ENCODE data around the gene GSTT2. TPM values are rescaled to one million over a fixed set of nuclear protein-coding genes. Genes with fewer than 3 reads are reported as not detected.
A peak's percentile ranks its signal among the peaks of the same experiment; 100 is the strongest.

The GSTT2 gene
- total RNA-seq, 1 experiment from 2014 or later, result not detected

DNA sequence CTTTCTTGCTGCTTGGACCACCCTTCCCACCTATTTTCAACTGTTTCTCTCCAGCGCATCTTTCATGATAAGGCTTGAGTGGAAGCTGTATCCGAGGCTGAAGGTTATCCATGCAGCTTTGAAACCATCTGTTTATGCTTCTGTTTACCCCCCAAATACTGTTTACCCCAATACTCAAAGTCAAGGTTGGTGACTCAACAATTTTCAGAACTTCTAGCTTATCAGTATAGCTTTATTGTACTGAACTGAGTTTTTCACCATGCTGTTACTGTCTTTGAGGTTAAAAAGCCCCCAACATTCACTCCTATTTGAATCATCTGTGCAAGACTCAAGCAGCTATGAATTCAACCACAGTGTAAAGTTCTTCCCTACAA, 30.1 kb downstream of the GSTT2 start:
- DNase-seq, result no peak
- no peaks in the 10 kb centered on the region for H3K27me3 ChIP-seq (ENCODE audit: control insufficient read depth, insufficient read depth, low read length)
- no peak overlapping the region for H3K4me3 ChIP-seq (ENCODE audit: insufficient read depth, low read depth, low read length)
- H3K36me3 ChIP-seq (replicated peaks; ENCODE audit: control insufficient read depth, insufficient read depth, low read length), result no peaks in the 10 kb centered on the region

DNA sequence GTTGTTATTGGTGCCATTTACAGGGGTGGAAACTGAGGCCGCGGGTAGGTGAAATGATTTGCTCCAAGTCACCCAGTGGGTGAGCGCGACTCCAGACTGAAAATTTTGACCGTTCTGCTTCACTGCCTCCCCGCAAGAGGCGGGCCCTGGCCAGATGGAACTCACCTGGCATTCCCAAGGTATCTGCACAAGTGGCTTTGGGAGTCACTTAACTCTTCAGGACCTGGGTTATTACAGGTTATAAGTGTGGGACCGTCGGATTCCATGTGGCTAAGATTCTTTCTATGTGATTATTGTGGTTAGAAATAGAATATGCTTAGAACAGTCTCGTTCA, 31.8 kb downstream of the GSTT2 start:
- peak; percentile 67 for DNase-seq
- H3K27me3 ChIP-seq (ENCODE audit: control insufficient read depth, insufficient read depth, low read length), result no peaks in the 10 kb centered on the region
- no peaks in the 10 kb centered on the region for H3K36me3 ChIP-seq (replicated peaks; ENCODE audit: control insufficient read depth, insufficient read depth, low read length)
- H3K4me3 ChIP-seq (ENCODE audit: insufficient read depth, low read depth, low read length), result peak overlapping the region; percentile 93

DNA sequence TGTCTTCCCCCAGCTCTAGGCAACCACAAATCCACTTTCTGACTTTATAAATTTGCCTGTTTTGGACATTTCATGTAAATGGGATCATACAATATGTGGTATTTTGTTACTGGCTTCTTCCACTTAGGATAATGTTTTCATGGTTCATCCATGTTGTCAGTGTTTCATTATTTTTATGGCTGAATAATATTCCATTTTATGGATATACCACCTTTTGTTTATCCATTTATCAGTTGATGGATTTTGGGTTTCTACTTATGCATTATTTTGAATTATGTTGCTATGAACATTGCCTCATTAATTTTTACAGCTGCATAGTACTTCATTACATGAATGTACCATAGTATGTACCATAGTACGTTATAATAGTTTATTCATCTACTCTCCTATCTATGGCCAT, 36.2 kb downstream of the GSTT2 start:
- Histone ChIP-seq H3K4me3 (ENCODE audit: insufficient read depth, low read depth, low read length) (no peak overlapping the region), H3K27me3 (ENCODE audit: control insufficient read depth, insufficient read depth, low read length) (no peaks in the 10 kb centered on the region), H3K36me3 (replicated peaks; ENCODE audit: control insufficient read depth, insufficient read depth, low read length) (no peaks in the 10 kb centered on the region)
- no peak for DNase-seq

DNA sequence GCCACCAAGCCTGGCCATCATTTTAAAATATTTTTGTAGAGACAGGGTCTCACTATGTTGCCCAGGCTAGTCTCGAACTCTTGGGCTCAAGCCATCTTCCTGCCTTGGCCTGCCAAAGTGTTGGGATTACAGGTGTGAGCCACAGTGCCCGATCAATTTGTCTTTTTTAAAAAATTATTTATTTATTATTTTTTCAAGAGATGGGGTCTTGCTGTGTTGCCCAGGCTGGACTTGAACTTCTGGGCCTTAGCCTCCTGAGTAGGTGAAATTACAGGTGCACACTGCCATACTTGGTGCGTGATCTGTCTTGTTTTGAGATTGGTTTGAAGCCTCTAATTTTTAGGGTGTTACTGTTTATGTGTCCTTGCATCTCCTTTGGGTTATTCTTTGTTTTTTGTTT, 41.4 kb downstream of the GSTT2 start:
- no peak for DNase-seq
- no peaks in the 10 kb centered on the region for H3K27me3 ChIP-seq (ENCODE audit: control insufficient read depth, insufficient read depth, low read length)
- H3K4me3 ChIP-seq (ENCODE audit: insufficient read depth, low read depth, low read length), result no peak overlapping the region
- no peaks in the 10 kb centered on the region for H3K36me3 ChIP-seq (replicated peaks; ENCODE audit: control insufficient read depth, insufficient read depth, low read length)

DNA sequence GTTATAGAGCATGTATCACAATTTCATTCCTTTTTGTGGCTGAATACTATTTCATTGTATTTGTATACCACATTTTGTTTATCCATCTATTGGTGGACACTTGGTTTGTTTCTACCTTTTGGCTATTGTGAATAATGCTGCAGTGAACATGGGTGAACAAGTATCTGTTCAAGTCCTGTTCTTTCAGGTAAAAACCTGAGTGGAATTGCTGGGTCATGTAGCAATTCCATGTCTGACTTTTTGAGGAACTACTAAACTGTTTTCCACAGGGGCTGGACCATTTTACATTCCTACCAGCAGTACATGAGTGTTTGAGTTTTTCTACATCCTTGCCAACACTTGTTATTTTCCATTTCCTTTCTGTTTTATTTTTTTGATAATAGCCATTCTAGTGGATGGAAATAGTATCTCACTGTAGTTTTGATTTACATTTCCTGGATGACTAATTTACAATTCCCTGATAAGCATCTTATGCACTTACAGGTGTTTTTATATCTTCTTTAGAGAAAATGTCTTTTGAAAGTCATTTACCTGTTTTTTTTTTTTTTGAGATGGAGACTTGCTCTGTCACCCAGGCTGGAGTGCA, 43.4 kb downstream of the GSTT2 start:
- Histone ChIP-seq H3K4me3 (ENCODE audit: insufficient read depth, low read depth, low read length) (no peak overlapping the region), H3K36me3 (replicated peaks; ENCODE audit: control insufficient read depth, insufficient read depth, low read length) (no peaks in the 10 kb centered on the region), H3K27me3 (ENCODE audit: control insufficient read depth, insufficient read depth, low read length) (no peaks in the 10 kb centered on the region)
- no peak for DNase-seq

DNA sequence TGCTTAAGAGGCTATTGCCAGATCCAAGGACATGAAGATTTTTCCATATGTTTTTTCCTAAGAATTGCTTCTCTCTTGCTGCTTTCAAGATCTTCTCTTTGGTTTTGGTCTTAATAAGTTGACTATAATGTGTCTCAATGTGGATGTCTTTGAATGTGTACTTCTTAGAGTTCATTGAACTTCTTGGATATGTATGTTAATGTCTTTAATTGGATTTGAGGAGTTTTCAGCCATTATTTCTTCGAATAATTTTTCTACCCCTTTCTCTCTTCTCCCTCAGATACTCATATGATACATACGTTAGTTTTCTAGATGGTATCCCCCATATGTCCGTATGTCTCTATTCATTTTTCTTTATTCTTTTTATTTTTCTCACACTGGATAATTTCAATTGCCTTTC, 44.4 kb downstream of the GSTT2 start:
- Histone ChIP-seq H3K36me3 (replicated peaks; ENCODE audit: control insufficient read depth, insufficient read depth, low read length) (no peaks in the 10 kb centered on the region), H3K27me3 (ENCODE audit: control insufficient read depth, insufficient read depth, low read length) (no peaks in the 10 kb centered on the region), H3K4me3 (ENCODE audit: insufficient read depth, low read depth, low read length) (no peak overlapping the region)
- no peak for DNase-seq

DNA sequence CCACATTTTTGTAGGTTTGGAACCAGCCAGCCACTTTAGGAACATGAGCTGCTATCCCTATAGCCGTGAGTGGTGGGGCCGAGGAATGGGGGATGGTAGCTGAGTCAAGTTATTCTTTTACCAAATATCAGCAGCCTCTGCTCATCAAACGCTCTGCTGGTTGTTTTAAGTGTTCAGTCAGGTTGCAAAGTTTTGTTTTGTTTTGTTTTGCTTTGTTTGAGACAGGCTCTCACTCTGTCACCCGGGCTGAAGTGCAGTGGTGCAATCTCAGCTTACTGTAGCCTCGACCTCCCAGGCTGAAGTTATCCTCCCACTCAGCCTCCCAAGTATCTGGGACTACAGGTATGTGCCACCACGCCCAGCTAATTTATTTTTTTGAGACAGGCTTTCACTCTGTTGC, 45.5 kb downstream of the GSTT2 start:
- Histone ChIP-seq H3K4me3 (ENCODE audit: insufficient read depth, low read depth, low read length) (no peak overlapping the region), H3K27me3 (ENCODE audit: control insufficient read depth, insufficient read depth, low read length) (no peaks in the 10 kb centered on the region), H3K36me3 (replicated peaks; ENCODE audit: control insufficient read depth, insufficient read depth, low read length) (no peaks in the 10 kb centered on the region)
- DNase-seq, result no peak

DNA sequence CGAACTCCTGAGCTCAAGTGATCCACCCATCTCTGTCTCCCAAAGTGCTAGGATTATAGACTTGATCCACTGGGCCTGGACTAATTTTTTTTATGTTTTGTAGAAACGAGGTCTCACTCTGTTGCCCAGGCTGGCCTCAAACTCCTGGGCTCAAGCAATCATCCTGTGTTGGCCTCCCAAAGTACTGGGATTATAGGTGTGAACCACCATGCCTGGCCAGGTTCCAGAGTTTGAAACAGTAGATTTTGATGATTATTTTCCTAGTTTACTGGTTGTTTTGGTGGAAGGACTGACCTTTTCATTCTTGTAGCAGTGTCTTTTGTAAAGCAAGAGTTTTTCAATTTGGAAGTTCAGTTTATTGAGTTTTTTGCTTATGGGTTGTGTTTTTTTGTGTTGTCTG, 46.1 kb downstream of the GSTT2 start:
- Histone ChIP-seq H3K4me3 (ENCODE audit: insufficient read depth, low read depth, low read length) (no peak overlapping the region), H3K27me3 (ENCODE audit: control insufficient read depth, insufficient read depth, low read length) (no peaks in the 10 kb centered on the region), H3K36me3 (replicated peaks; ENCODE audit: control insufficient read depth, insufficient read depth, low read length) (no peaks in the 10 kb centered on the region; the same call in 1 of the 2 replicates)
- no peak for DNase-seq

DNA sequence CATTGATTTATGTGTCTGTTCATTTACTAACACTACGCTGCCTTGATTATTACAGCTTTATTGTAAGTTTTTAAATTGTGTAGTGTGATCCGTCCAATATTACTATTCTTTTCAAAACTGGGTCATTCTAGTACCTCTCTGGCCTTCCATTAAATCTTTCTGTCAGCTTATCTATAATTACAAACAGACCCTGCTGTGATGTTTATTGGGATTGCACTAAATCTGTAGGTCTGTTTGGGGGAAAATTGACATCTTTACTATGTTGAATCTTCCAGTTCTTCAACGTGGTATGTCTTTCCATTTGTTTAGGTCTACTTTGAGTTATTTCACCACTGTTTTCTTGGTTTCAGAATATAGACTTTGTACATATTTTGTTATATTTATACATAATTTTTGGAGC, 46.8 kb downstream of the GSTT2 start:
- H3K27me3 ChIP-seq (ENCODE audit: control insufficient read depth, insufficient read depth, low read length), result no peaks in the 10 kb centered on the region
- no peak overlapping the region for H3K4me3 ChIP-seq (ENCODE audit: insufficient read depth, low read depth, low read length)
- no peaks in the 10 kb centered on the region; the same call in 1 of the 2 replicates for H3K36me3 ChIP-seq (replicated peaks; ENCODE audit: control insufficient read depth, insufficient read depth, low read length)
- DNase-seq, result no peak

DNA sequence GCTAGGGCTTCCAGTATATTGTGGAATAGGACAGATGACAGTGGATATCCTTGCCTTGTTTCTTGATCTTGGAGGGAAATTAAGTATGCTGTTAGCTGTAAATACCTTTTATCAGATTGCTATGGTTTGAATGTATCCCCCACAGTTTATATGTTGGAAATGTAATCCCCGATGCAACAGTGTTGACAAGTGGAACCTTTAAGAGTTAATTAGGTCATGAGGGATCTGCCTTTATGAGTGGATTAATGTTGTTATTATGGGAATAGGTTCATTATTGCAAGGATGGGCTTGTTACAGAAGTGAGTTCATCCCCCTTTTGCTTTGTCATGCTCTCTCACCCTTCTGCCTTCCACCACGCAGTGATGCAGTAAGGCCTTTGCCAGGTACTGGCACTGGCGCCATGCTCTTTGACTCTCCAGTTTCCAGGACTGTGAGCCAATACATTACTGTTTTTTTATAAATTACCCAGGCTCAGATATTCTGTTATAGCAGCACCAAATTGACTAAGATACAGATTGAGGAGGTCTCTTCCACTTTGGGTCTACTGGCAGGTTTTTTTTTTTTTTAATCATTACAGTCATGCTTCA, 47.5 kb downstream of the GSTT2 start:
- Histone ChIP-seq H3K27me3 (ENCODE audit: control insufficient read depth, insufficient read depth, low read length) (no peaks in the 10 kb centered on the region), H3K4me3 (ENCODE audit: insufficient read depth, low read depth, low read length) (no peak overlapping the region), H3K36me3 (replicated peaks; ENCODE audit: control insufficient read depth, insufficient read depth, low read length) (no peaks in the 10 kb centered on the region; the same call in 1 of the 2 replicates)
- no peak for DNase-seq

DNA sequence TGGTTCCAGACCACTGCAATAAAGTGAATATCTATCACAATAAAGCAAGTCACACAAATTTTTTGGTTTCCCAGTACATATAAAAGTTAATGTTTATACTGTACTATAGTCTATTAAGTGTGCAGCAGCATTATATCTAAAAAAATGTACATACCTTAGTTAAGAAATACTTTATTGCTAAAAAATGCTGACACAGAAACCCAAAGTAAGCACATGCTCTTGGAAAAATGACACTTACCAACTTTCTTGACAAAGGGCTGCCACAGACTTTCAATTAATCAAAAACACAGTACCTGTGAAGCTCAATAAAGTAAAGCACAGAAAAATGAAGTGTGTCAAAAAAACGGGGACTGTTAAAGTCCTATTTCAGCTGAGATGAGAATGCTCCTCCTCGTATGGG, 48.1 kb downstream of the GSTT2 start:
- Histone ChIP-seq H3K36me3 (replicated peaks; ENCODE audit: control insufficient read depth, insufficient read depth, low read length) (no peaks in the 10 kb centered on the region; the same call in 1 of the 2 replicates), H3K4me3 (ENCODE audit: insufficient read depth, low read depth, low read length) (no peak overlapping the region), H3K27me3 (ENCODE audit: control insufficient read depth, insufficient read depth, low read length) (no peaks in the 10 kb centered on the region)
- no peak for DNase-seq

DNA sequence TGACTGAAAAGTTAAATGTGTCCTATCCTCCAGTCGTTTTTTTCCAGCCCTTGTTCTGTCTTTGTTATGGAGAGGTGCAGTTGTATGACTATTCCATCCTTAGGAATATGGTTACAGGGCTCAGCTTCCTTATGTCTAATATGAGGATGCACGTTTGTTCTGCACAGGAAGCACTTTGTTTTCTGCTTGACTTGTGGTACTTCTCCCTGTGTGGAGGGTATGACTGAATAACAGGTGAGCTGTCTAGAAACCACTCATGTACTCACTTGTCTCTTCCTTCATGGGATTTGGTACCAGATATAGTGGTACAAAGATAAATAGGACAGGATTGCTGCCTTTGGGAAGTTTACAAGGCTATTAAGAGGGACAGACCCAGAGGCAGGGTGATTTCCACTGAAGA, 48.6 kb downstream of the GSTT2 start:
- H3K36me3 ChIP-seq (replicated peaks; ENCODE audit: control insufficient read depth, insufficient read depth, low read length), result no peaks in the 10 kb centered on the region; the same call in 1 of the 2 replicates
- DNase-seq, result no peak
- H3K27me3 ChIP-seq (ENCODE audit: control insufficient read depth, insufficient read depth, low read length), result no peaks in the 10 kb centered on the region
- no peak overlapping the region for H3K4me3 ChIP-seq (ENCODE audit: insufficient read depth, low read depth, low read length)

DNA sequence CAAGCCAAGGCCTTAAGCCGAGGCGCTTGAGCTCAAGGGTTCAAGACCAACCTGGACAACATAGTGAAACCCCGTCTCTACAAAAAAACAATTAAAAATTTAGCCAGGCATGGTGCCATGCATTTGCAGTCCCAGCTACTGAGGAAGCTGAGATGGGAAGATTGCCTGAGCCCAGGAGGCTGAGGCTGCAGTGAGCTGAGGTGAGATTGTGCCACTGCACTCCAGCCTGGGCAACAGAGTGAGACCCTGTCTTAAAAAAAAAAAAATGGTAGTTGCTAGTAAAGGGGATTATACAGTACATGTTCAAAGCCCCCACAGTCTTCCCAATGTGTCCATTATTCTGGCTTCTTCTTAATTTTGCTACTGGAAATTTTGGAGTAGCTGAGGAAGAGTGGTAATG, 49.4 kb downstream of the GSTT2 start:
- no peaks in the 10 kb centered on the region; the same call in 1 of the 2 replicates for H3K36me3 ChIP-seq (replicated peaks; ENCODE audit: control insufficient read depth, insufficient read depth, low read length)
- H3K27me3 ChIP-seq (ENCODE audit: control insufficient read depth, insufficient read depth, low read length), result no peaks in the 10 kb centered on the region
- no peak overlapping the region for H3K4me3 ChIP-seq (ENCODE audit: insufficient read depth, low read depth, low read length)
- no peak for DNase-seq

DNA sequence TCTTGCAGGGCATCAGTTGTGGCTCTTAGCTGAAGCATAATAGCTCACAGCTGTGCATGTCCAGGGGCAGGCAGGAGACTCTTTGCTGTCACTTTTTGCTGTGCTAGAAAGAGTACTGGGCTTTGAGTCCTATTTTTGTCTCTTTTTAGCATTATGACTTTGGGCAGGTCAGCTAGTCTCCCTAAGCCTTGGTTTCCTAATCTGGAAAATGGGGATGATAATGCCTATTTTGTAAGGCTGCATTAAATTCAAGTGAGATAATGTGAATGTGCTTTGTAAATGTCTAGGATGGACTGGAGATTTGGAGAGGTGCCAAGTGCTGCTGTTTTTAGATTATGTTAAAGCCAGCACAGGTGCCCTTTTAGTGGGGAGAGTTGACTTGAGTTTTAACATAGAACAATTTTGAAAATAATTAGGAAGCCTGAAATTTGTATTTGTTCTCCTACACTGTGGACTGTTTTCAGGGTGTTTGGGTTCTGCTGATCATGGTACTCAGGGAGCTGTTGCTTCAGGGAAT, 50.3 kb downstream of the GSTT2 start:
- no peak for DNase-seq
- H3K27me3 ChIP-seq (ENCODE audit: control insufficient read depth, insufficient read depth, low read length), result no peaks in the 10 kb centered on the region

More for the DNA sequence above, 50.3 kb downstream of the GSTT2 start:
- Histone ChIP-seq H3K36me3 (replicated peaks; ENCODE audit: control insufficient read depth, insufficient read depth, low read length) (no peaks in the 10 kb centered on the region; the same call in 1 of the 2 replicates), H3K4me3 (ENCODE audit: insufficient read depth, low read depth, low read length) (no peak overlapping the region)
